Stimulated activated CD4-positive, alpha-beta T cell treated with anti-CD3 and anti-CD28 coated beads, Interleukin-4, amount 100 ng/mL, for 48 hours (primary cell): ENCODE measurements around the gene UFC1.
A peak's percentile ranks its signal among the peaks of the same experiment; 100 is the strongest.

Experiments used
- DNase-seq, 2 donors: peaks; one replicate each; pipeline ENCODE4 v3.0.0-alpha.2; 2020; ENCODE audit warnings: low read depth in 2 of 2

The UFC1 gene

GRCh38 chr1:161133220-161133740 is 20.5 kb upstream of the UFC1 start:
- no peak for DNase-seq

GRCh38 chr1:161137881-161138280 is 15.9 kb upstream of the UFC1 start:
- no peak for DNase-seq

- no peak for DNase-seq
Measured at GRCh38 chr1:161138431-161138830, 15.3 kb upstream of the UFC1 start.

GRCh38 chr1:161139766-161140165 is 14.0 kb upstream of the UFC1 start:
- no peak for DNase-seq

- DNase-seq: no peak
Measured at GRCh38 chr1:161140755-161141400, 12.9 kb upstream of the UFC1 start.

- no peak for DNase-seq
Measured at GRCh38 chr1:161145832-161146231, 7.9 kb upstream of the UFC1 start.

- DNase-seq: no peak
Measured at GRCh38 chr1:161153176-161153575, 602 bp upstream of the UFC1 start.

GRCh38 chr1:161157867-161158266 is 4.1 kb downstream of the UFC1 start:
- no peak for DNase-seq

GRCh38 chr1:161158316-161159010 is 4.7 kb downstream of the UFC1 start:
- DNase-seq: no peak

GRCh38 chr1:161159087-161159912 is 5.5 kb downstream of the UFC1 start, which contains the start of gene USP21:
Gene USP21 (plus strand): TSS chr1:161159500. CDS start chr1:161160641, 1,141 bp downstream.
- peak; percentile 87 to 89 for DNase-seq

- no peak for DNase-seq
Measured at GRCh38 chr1:161159913-161160243, 6.1 kb downstream of the UFC1 start.

- no peak for DNase-seq
Measured at GRCh38 chr1:161160671-161161145, 6.9 kb downstream of the UFC1 start.

- DNase-seq: no peak
Measured at GRCh38 chr1:161161652-161162051, 7.9 kb downstream of the UFC1 start.

GRCh38 chr1:161162052-161162451 is 8.3 kb downstream of the UFC1 start:
- DNase-seq: no peak

- DNase-seq: no peak
Measured at GRCh38 chr1:161162806-161163205, 9.0 kb downstream of the UFC1 start.

GRCh38 chr1:161163793-161164192 is 10.0 kb downstream of the UFC1 start:
- no peak for DNase-seq

GRCh38 chr1:161164901-161165610 is 11.3 kb downstream of the UFC1 start:
- no peak for DNase-seq

GRCh38 chr1:161165742-161166668 is 12.2 kb downstream of the UFC1 start, which contains the start of gene PPOX:
Gene PPOX (plus strand): TSS chr1:161166426. CDS start chr1:161166848, 422 bp downstream.
- peak; percentile 74 to 90 for DNase-seq

GRCh38 chr1:161166669-161167548 is 13.1 kb downstream of the UFC1 start:
- DNase-seq: no peak
